DLD1 (cell line): ENCODE measurements around the gene ADAMTS3.

Experiments used
- in situ Hi-C: cut with HindIII; loops from 2 replicates; pipeline ENCODE4 v1.10.0; 2017; ENCODE audit warnings: low sequenced_read_pairs

The ADAMTS3 gene

GRCh38 chr4:72422416-72422815 is 146.6 kb downstream of the ADAMTS3 start:
- in situ Hi-C loops = no loop called here

- in situ Hi-C loops = no loop called here
These were observed 150.6 kb downstream of the ADAMTS3 start for GRCh38 chr4:72418458-72418857.

- in situ Hi-C loops = no loop called here
These were observed 158.9 kb downstream of the ADAMTS3 start for GRCh38 chr4:72410158-72410557.

- in situ Hi-C loops = no loop called here
These were observed 160.5 kb downstream of the ADAMTS3 start for GRCh38 chr4:72408568-72408967.

GRCh38 chr4:72405417-72405816 is 163.6 kb downstream of the ADAMTS3 start:
- in situ Hi-C loops = no loop called here

GRCh38 chr4:72397314-72397713 is 171.7 kb downstream of the ADAMTS3 start:
- in situ Hi-C loops = no loop called here

GRCh38 chr4:72394012-72394663 is 174.9 kb downstream of the ADAMTS3 start:
- in situ Hi-C loops = no loop called here

GRCh38 chr4:72391281-72391680 is 177.7 kb downstream of the ADAMTS3 start:
- in situ Hi-C loops = no loop called here

GRCh38 chr4:72390409-72390808 is 178.6 kb downstream of the ADAMTS3 start:
- in situ Hi-C loops = no loop called here

GRCh38 chr4:72388521-72388920 is 180.5 kb downstream of the ADAMTS3 start:
- in situ Hi-C loops = no loop called here

GRCh38 chr4:72387959-72388358 is 181.1 kb downstream of the ADAMTS3 start:
- in situ Hi-C loops = no loop called here

GRCh38 chr4:72383439-72383838 is 185.6 kb downstream of the ADAMTS3 start:
- in situ Hi-C loops = no loop called here

- in situ Hi-C loops = no loop called here
These were observed 190.1 kb downstream of the ADAMTS3 start for GRCh38 chr4:72378901-72379300.

- in situ Hi-C loops = no loop called here
These were observed 191.4 kb downstream of the ADAMTS3 start for GRCh38 chr4:72377491-72378194.

GRCh38 chr4:72376901-72377300 is 192.1 kb downstream of the ADAMTS3 start:
- in situ Hi-C loops = no loop called here

- in situ Hi-C loops = no loop called here
These were observed 193.8 kb downstream of the ADAMTS3 start for GRCh38 chr4:72375073-72375736.

- in situ Hi-C loops = no loop called here
These were observed 194.9 kb downstream of the ADAMTS3 start for GRCh38 chr4:72374159-72374558.

- in situ Hi-C loops = no loop called here
These were observed 202.4 kb downstream of the ADAMTS3 start for GRCh38 chr4:72366601-72367000.

- in situ Hi-C loops = no loop called here
These were observed 203.0 kb downstream of the ADAMTS3 start for GRCh38 chr4:72365981-72366380.

- in situ Hi-C loops = no loop called here
These were observed 204.0 kb downstream of the ADAMTS3 start for GRCh38 chr4:72365016-72365415.

- in situ Hi-C loops = no loop called here
These were observed 208.9 kb downstream of the ADAMTS3 start for GRCh38 chr4:72360075-72360474.

GRCh38 chr4:72358483-72358882 is 210.5 kb downstream of the ADAMTS3 start:
- in situ Hi-C loops = no loop called here
